K562 (cell line): Measurements from ENCODE around the gene LTBP4. TPM values are rescaled to one million over a fixed set of nuclear protein-coding genes. Genes with fewer than 3 reads are reported as not detected.

Experiments
- ARID3A ChIP-seq: IDR thresholded peaks from 2 replicates; pipeline ENCODE4 v1.6.1; 2012; ENCODE audit warnings: low read depth, low read length, improper control_type of control experiment, borderline replicate concordance
- ARNT ChIP-seq, 2 experiments: fragments of 450-650 bp; IDR thresholded peaks; 2 replicates each; pipeline ENCODE4 v1.6.1; 2016; ENCODE audit warnings: mild to moderate bottlenecking in 1 of 2
- CBFA2T2 ChIP-seq: fragments of 450-650 bp; conservative IDR thresholded peaks from 2 replicates; pipeline ENCODE4 v1.6.1; 2017; ENCODE audit warnings: mild to moderate bottlenecking
- ERF ChIP-seq: fragments of 450-650 bp; formaldehyde crosslinking; IDR thresholded peaks from 2 replicates; pipeline ENCODE4 v1.4.0; 2020; ENCODE audit warnings: mild to moderate bottlenecking, mixed read lengths
- GABPA ChIP-seq: fragments of 200-800 bp; sonication (Bioruptor generic); conservative IDR thresholded peaks from 2 replicates; pipeline ENCODE4 v1.6.1; 2016; ENCODE audit warnings: low read depth, missing genetic modification characterization, missing compliant biosample characterization
- GTF2A2 ChIP-seq: IDR thresholded peaks from 2 replicates; pipeline ENCODE4 v1.6.1; 2016; ENCODE audit warnings: mild to moderate bottlenecking, missing genetic modification characterization, missing compliant biosample characterization
- HNRNPLL ChIP-seq: fragments of 200-400 bp; formaldehyde crosslinking; IDR thresholded peaks from 2 replicates; pipeline ENCODE4 v1.6.1; 2017; ENCODE audit warnings: low read length, low read depth, mild to moderate bottlenecking; ENCODE audit not compliant: poor library complexity, severe bottlenecking
- HOXB6 ChIP-seq: fragments of 250-450 bp; sonication (Bioruptor Pico); IDR thresholded peaks from 2 replicates; pipeline ENCODE4 v1.5.1; 2022; ENCODE audit warnings: mild to moderate bottlenecking, borderline replicate concordance
- KAT7 ChIP-seq: sonication (generic); formaldehyde crosslinking; IDR thresholded peaks from 2 replicates; pipeline ENCODE4 v1.8.0; 2022; ENCODE audit warnings: missing genetic modification reagents, mild to moderate bottlenecking, borderline replicate concordance
- KLF16 ChIP-seq: IDR thresholded peaks from 2 replicates; pipeline ENCODE4 v1.6.1; 2016; ENCODE audit warnings: antibody characterized with exemption
- MXI1 ChIP-seq: IDR thresholded peaks from 2 replicates; pipeline ENCODE4 v1.6.1; 2011; ENCODE audit warnings: low read depth, mild to moderate bottlenecking, improper control_type of control experiment, low read length
- NKRF ChIP-seq: fragments of 450-650 bp; IDR thresholded peaks from 2 replicates; pipeline ENCODE4 v1.6.1; 2016; ENCODE audit warnings: borderline replicate concordance
- NR3C1 ChIP-seq: sonication (generic); formaldehyde crosslinking; IDR thresholded peaks from 2 replicates; pipeline ENCODE4 v1.8.1; 2022; ENCODE audit warnings: missing genetic modification reagents
- PCBP2 ChIP-seq: fragments of 200-400 bp; formaldehyde crosslinking; IDR thresholded peaks from 2 replicates; pipeline ENCODE4 v1.6.1; 2018; ENCODE audit warnings: low read length, low read depth, mild to moderate bottlenecking, moderate library complexity; ENCODE audit not compliant: poor library complexity, severe bottlenecking
- RBFOX2 ChIP-seq: fragments of 200-400 bp; formaldehyde crosslinking; IDR thresholded peaks from 2 replicates; pipeline ENCODE4 v1.6.1; 2017; ENCODE audit warnings: low read depth, mild to moderate bottlenecking, low read length, moderate library complexity
- RBM39 ChIP-seq: fragments of 200-400 bp; formaldehyde crosslinking; optimal IDR thresholded peaks from 2 replicates; pipeline ENCODE3; 2018; ENCODE audit warnings: low read depth, low read length
- SIN3B ChIP-seq: fragments of 450-650 bp; IDR thresholded peaks from 2 replicates; pipeline ENCODE4 v1.6.1; 2017; ENCODE audit warnings: low read depth, mild to moderate bottlenecking, moderate library complexity
- SMARCC2 ChIP-seq: fragments of 450-650 bp; IDR thresholded peaks from 2 replicates; pipeline ENCODE4 v1.6.1; 2017; ENCODE audit warnings: antibody characterized with exemption, moderate library complexity, mild to moderate bottlenecking, low read depth
- USF1 ChIP-seq: sonication (generic); formaldehyde crosslinking; IDR thresholded peaks from 2 replicates; pipeline ENCODE4 v1.9.0; 2022; ENCODE audit warnings: mild to moderate bottlenecking, missing genetic modification reagents
- ZBTB12 ChIP-seq: fragments of 250-450 bp; sonication (Bioruptor Pico); IDR thresholded peaks from 2 replicates; pipeline ENCODE4 v1.4.0; 2020
- ZNF12 ChIP-seq: sonication (generic); formaldehyde crosslinking; IDR thresholded peaks from 2 replicates; pipeline ENCODE4 v1.4.0; 2020; ENCODE audit warnings: mild to moderate bottlenecking, missing genetic modification reagents
- ZNF384 ChIP-seq: IDR thresholded peaks from 2 replicates; pipeline ENCODE4 v1.6.1; 2012; ENCODE audit warnings: low read depth, low read length, improper control_type of control experiment
- ZNF511 ChIP-seq: sonication (generic); formaldehyde crosslinking; IDR thresholded peaks from 2 replicates; pipeline ENCODE4 v1.8.0; 2022; ENCODE audit warnings: mild to moderate bottlenecking, missing genetic modification reagents
- ZNF717 ChIP-seq: fragments of 250-450 bp; sonication (Bioruptor Pico); IDR thresholded peaks from 2 replicates; pipeline ENCODE4 v1.5.0; 2021
- polyA plus RNA-seq, 8 experiments: library from polyadenylated mRNA; depleted of rRNA in 4 of 8; stranded (reverse) in 5 of 8; unstranded in 3 of 8; fragments of >200 nt; fragmentation: Nextera tagmentation in 2 of 8; fragmentation: Illumina TruSeq in 1 of 8; extraction: Ambion mirVana in 2 of 8; extraction: Trizol in 1 of 8; gene quantifications; 2 replicates each; pipeline versions ENCODE4 v1.2.1 to v1.2.3, GENCODE V29; 2011 to 2014; ENCODE audit warnings: inconsistent platforms in 1 of 8, missing spikeins in 1 of 8
- total RNA-seq, 7 experiments: library from RNA; depleted of rRNA in 6 of 7; stranded (reverse); fragments of >200 nt in 6 of 7; fragmentation: Illumina TruSeq in 2 of 7; extraction: Trizol in 2 of 7; gene quantifications; 2 replicates each; pipeline versions ENCODE4 v1.2.1 to v1.2.3, GENCODE V29; 2011 to 2021; ENCODE audit warnings: low replicate concordance in 1 of 7

The LTBP4 gene
- total and polyA plus RNA-seq, 9 of the 15 experiments (the other 6 are each of a cell fraction or from before 2014, with no cell fraction given), result 0.35 to 160 (median 31.6) TPM

GRCh38 chr19:40605216-40605971 is 4.2 kb downstream of the LTBP4 start (continued):
- TF ChIP-seq PCBP2, result no peak
- peak; percentile 69 for TF ChIP-seq RBFOX2
- no peak for TF ChIP-seq SMARCC2
- TF ChIP-seq ZNF511 (CRISPR knock-in tag), result no peak
- peak; percentile 71 for TF ChIP-seq USF1 (CRISPR knock-in tag)
- TF ChIP-seq ARNT (IDR thresholded peaks at IDR 0.05), result no peak
- no peak for TF ChIP-seq ZBTB12
- TF ChIP-seq ZNF717, result no peak
- TF ChIP-seq NR3C1 (CRISPR knock-in tag), result no peak
- no peak for TF ChIP-seq MXI1
- TF ChIP-seq ARID3A, result no peak
- no peak for TF ChIP-seq CBFA2T2
- no peak for TF ChIP-seq KLF16
- no peak for TF ChIP-seq HOXB6 (CRISPR knock-in tag)
- no peak for TF ChIP-seq NKRF
- TF ChIP-seq ZNF384, result no peak
- no peak for TF ChIP-seq ZNF12 (CRISPR knock-in tag)
- TF ChIP-seq HNRNPLL, result no peak
- no peak; the same call in 1 of the 2 replicates for TF ChIP-seq KAT7 (CRISPR knock-in tag)
- no peak for TF ChIP-seq ERF (CRISPR knock-in tag)
- no peak for TF ChIP-seq RBM39
- TF ChIP-seq SIN3B, result 0 out of 2 replicates have a peak, but pooled peaks have one; percentile 15
- TF ChIP-seq GABPA, result no peak
- no peak for TF ChIP-seq GTF2A2 (tag)
